ENCODE data around the gene CD3E.

The CD3E gene

DNA sequence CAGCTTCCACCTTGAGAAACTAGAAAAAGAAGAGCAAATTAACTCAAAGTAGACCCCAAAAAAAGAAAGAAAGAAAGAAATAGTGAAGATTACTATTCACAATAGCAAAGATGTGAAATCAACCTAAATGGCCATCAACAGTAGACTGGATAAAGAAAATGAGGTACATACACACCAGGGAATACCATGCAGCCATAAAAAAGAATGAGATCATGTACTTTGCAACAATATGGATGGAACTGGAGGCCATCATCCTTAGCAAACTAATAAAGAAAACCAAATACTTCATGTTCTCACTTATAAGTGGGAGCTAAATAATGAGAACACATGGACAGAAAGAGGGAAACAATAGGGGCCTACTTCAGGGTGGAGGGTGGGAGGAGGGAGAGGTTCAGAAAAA, 24.2 kb downstream of the CD3E start:
- DNase-seq = no peak

DNA sequence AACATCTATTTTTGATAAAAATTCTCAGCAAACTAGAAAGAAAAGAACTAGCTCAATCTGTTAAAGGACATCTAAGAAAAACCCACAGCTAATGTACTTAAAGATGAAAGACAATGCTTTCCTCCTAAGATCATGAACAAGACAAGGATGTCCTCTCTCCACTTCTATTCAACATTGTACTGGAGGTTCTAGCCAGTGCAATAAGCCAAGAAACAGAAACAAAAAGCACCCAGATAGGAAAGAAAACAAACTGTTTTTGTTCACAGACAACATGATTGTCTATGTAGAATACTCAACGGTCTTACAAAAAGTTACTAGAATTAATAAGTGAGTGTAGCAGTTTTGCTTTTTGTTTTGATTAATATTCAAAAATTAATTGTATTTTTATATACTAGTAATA, 30.2 kb downstream of the CD3E start:
- no peak for DNase-seq

GRCh38 chr11:118338637-118339061, 34.1 kb downstream of the CD3E start:
- DNase-seq = peak; percentile 83

- peak; percentile 22 for DNase-seq
Measured at GRCh38 chr11:118339281-118339961, 34.9 kb downstream of the CD3E start.

DNA sequence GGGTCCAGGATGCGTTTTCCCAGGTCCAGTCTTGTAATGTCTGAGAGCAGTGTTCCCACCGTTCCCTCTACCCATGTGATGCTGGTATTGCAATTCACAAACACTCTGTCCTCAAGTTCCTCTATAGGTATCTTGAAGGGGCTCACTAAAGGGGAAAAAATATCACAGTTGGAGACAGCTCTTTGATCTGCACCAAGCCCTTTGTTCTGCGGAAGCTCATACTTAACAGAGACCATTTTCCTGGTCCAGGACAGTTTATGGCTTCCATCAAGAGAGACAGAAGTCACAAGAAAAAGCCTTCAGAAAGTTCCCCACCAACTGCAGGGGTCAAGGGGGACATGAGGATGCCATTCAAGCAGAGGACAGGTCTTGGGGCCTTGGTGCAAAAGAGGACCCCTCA, 35.9 kb downstream of the CD3E start:
- DNase-seq = no peak

DNA sequence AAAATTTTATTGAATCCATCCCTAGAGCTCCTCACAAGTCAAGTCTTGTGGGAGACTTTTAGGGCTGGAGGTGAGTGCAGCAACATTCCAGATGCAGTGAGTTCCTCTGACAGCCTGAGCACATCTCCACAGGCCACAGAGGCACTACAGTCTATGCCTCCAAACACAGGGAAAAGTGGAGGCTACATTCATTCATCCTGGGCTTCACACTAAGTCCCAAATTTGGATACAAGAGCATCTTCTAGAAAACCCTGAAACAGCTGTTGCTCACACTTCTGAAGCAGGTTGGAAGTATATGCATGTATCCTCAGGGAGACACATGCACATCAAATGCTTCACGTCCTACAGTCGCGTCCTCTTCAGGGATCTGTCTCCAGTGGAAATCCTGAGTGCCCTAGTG, 36.7 kb downstream of the CD3E start:
- no peak for DNase-seq

DNA sequence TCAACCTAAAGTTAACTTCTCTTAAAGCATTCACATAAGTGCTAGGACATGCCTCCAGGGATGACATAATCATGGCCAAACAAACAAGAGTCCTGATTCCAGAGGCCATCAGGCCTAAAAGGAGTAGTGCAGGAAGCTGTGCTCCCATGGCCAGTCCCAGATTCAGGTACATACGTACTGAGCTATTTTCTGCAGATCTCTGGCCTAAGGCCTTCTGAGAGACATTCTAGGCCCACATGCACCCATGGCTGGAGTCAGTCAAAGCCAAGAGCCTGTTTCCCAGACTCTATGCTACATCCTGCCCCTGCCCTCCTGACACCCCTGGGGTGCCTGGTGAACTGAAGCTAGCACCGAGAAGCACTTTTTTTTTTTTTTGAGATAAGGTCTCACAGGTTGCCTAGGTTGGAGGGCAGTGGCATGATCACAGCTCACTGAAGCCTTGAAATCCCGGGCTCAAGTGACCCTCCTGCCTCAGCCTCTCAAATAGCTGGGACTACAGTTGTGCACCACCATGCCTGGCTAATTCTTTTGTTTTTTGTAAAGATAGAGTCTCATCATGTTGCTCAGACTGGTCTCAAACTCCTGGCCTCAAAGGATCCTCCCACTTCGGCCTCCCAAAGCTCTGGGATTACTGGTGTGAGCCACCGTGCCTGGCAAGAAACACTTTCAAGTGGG, 37.4 kb downstream of the CD3E start:
- peak; percentile 18 for DNase-seq

- peak; percentile 75 for DNase-seq
Measured at GRCh38 chr11:118342503-118343161, 38.1 kb downstream of the CD3E start, which contains the start of gene CD3D. Gene CD3D (minus strand): TSS chr11:118342705. CDS start chr11:118342607, 98 bp downstream.

DNA sequence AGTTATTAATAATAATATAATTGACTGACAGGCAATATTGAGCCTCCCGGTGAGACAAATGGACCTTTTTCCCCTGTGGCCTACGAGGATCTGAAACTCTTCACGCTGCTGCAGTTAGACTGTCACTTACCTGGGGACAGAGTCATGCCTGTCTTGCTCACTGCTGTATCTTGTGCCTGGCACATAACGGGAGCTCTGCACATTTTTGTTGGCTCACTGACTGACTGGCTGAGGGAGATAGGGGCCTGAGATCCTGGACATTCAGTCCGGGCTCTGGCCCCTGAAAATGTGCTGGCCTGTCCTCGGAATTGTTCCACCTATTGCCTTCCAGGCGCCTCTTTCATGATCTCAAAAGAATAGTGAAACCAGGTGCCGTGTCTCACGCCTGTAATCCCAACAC, 38.7 kb downstream of the CD3E start:
- DNase-seq = peak; percentile 34

DNA sequence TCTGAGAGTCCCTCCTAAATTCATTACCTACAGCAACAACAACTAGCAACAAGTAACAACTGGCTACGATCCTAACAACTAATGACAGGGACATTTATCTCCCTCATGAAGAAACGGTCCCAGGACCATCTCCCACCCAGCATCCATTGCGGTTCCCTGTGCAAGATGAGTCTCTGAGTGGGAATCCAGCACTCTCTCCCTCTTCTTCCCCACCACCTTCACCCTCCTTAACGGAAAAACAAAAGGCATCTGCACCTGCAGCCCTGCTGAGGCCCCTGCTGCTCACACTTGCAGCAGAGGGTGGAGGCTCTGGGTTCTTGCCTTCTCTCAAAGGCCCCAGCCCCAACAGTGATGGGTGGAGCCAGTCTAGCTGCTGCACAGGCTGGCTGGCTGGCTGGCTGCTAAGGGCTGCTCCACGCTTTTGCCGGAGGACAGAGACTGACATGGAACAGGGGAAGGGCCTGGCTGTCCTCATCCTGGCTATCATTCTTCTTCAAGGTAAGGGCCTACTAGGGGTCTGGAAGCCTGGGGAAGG, 39.5 kb downstream of the CD3E start, which contains the start of gene CD3G:
Gene CD3G (plus strand): TSS at position 364 of the 535 bp plus-strand sequence. CDS start 80 bp downstream, at position 444.
- DNase-seq = peak; percentile 75

DNA sequence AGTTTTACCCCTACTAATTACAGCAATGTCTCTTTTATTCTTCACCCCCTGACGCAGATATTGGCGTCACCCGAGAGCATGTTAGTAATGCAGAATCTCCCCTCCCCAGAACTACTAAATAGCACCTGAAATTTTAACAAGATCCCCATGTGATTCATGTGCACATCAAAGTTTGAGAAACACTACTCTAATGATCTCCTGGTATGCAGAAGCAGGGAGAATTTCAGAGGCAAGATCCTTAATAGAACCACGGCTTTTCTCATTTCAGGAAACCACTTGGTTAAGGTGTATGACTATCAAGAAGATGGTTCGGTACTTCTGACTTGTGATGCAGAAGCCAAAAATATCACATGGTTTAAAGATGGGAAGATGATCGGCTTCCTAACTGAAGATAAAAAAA, 44.9 kb downstream of the CD3E start:
- no peak for DNase-seq

DNA sequence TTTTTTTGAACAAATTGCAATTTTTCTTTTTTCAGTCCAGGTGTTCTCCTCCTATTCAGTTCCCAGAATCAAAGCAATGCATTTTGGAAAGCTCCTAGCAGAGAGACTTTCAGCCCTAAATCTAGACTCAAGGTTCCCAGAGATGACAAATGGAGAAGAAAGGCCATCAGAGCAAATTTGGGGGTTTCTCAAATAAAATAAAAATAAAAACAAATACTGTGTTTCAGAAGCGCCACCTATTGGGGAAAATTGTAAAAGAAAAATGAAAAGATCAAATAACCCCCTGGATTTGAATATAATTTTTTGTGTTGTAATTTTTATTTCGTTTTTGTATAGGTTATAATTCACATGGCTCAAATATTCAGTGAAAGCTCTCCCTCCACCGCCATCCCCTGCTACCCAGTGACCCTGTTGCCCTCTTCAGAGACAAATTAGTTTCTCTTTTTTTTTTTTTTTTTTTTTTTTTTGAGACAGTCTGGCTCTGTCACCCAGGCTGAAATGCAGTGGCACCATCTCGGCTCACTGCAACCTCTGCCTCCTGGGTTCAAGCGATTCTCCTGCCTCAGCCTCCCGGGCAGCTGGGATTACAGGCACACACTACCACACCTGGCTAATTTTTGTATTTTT, 48.7 kb downstream of the CD3E start:
- no peak for DNase-seq

- no peak for DNase-seq
Measured at GRCh38 chr11:118358071-118358470, 53.5 kb downstream of the CD3E start.

- peak; percentile 97 for DNase-seq
Measured at GRCh38 chr11:118359295-118359958, 54.9 kb downstream of the CD3E start, which contains the start of gene UBE4A. Gene UBE4A (plus strand): TSS chr11:118359600. CDS start chr11:118365081, 5,481 bp downstream.

DNA sequence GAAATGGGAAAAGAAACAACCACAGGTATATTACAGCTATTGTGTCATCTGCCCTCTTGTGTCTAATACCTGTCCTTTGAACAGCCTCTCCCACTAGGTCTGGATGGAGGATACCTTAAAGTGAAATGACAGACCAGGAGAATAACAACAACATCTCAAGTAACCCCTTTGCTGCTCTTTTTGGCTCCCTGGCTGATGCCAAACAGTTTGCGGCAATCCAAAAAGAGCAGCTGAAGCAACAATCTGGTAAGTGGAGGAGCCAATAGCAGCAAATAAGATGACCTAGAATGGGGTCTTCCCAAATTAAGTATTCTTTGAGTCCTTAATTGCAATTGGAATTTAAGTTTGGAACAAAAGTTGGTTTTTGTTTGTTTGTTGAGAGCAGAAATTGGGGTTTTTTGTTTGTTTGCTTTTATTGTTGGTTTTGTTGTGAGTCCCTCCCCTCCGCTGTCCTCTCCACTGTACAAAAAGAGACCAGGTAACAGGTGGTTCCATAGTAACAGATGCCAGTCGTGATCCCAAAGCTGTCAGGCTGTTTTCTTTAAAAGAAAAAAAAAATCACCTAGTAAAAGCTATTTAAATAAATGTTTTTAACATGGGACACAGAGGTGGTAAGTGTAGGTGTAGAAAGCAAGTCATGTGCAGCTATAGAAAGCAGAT, 60.6 kb downstream of the CD3E start:
- no peak for DNase-seq

All from activated naive CD4-positive, alpha-beta T cell treated with Interleukin-2 at 50 U/mL for 16 hours (primary cell).